ENCODE measurements around the gene TMEM40.
"Not testable (repeated sequence)": the region's sequence is repeated elsewhere in the genome, so short reads cannot be mapped to it uniquely, and the experiment has no call there.

The TMEM40 gene

DNA sequence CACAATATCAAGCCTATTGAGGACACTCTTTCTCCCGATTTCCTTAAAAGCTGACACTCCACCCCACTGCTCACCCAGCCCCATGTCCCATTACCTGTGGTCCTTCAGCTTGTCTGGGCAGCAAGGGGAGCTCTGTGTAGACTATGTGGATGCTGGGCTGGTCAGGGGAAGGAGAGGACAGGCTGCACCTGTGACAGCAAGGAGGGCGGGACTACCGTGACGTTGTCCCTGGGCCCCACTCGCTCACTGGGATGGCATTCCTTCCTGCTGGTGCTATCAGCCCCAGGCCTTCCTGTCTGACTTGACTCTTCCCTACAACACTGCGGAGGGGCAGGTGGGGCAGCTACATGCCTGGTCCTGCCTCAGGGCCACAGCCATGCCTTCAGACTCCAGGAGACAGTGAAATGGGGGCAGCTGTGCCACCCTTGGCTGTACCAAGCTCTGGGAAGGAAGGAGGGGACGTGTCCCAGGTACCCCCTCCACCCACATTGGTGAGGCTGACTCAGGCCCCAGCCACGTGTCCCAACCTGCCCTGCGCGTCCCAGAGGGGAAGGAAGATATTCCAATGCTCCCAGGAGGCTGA, at the start of gene TMEM40:
Gene TMEM40 (minus strand): TSS at position 163 of the 583 bp plus-strand sequence. CDS start 9,427 bp downstream, outside the sequence.
- DNase-seq: no peak

DNA sequence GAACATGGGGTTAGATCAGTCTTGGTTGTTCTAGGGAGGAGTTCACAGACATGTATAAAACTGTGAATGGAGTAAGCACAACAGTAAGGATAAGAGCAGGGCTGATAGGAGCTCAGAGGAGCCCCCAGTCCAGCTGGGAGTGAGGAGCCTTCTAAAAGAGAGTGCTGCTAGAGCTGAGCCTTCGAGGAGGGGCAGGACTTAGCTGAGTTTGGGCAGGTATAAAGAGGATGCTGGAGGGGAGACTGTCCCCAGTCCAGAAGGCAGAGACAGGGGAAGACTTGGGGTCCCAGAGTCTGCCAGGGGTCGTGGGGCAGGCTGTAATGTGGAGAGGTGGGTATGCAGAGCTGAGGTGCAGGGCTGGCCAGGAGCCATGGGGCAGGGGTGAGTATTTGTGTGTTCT, 49.5 kb upstream of the TMEM40 start:
- DNase-seq: no peak

- no peak for DNase-seq
Observed at GRCh38 chr3:12807601-12808359, 48.7 kb upstream of the TMEM40 start.

DNA sequence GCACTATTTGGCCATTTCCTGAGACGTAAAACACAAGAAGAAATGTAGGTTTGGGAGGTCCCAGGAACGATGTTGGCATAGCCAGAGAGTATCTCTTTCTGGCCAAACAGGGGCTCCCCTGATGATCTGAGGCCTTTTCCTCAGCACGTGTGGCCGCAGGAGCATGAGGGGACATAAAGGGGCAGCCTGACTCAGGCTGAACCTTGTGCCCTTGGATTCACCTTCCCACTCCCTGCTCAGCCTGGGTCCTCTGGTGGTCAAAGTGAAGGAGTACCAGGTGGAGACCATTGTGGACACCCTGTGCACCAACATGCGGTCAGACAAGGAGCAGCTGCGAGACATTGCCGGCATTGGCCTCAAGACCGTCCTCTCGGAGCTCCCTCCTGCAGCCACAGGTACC, 48.0 kb upstream of the TMEM40 start:
- no peak for DNase-seq

GRCh38 chr3:12803371-12803770, 44.3 kb upstream of the TMEM40 start:
- no peak for DNase-seq

- no peak for DNase-seq
Observed at GRCh38 chr3:12799525-12800440, 40.7 kb upstream of the TMEM40 start.

DNA sequence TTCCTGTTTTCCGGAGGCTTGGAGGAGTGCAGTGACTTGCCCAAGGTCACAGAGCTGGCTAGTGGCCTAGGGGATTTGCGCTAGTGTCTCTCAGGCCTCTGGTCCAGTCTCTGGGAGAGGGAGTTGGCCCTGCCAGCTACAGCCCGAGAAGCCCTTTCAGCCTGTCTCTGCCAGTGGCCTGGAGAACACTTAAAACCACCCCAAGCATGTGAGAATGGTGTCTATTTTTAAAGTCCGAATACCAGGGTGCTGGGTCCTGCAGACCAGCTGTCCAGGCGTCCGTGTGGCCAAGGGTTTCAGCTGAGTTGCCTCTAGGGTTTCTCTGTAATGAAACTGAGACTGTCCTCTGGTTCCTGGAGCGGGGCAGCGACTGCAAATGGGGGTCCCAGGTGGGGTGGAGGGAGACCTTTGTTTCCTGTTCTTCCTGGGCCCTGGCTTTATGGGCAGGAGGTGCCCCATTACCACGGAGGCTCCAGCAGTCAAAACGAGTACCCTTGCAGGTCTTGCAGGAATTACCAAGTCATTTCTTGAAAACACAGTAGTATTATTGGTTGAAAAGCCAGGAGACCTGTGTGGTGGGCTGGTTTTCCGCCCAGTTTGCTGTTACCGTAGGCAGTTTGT, 39.6 kb upstream of the TMEM40 start:
- no peak for DNase-seq

GRCh38 chr3:12797892-12798558, 39.0 kb upstream of the TMEM40 start:
- no peak for DNase-seq

DNA sequence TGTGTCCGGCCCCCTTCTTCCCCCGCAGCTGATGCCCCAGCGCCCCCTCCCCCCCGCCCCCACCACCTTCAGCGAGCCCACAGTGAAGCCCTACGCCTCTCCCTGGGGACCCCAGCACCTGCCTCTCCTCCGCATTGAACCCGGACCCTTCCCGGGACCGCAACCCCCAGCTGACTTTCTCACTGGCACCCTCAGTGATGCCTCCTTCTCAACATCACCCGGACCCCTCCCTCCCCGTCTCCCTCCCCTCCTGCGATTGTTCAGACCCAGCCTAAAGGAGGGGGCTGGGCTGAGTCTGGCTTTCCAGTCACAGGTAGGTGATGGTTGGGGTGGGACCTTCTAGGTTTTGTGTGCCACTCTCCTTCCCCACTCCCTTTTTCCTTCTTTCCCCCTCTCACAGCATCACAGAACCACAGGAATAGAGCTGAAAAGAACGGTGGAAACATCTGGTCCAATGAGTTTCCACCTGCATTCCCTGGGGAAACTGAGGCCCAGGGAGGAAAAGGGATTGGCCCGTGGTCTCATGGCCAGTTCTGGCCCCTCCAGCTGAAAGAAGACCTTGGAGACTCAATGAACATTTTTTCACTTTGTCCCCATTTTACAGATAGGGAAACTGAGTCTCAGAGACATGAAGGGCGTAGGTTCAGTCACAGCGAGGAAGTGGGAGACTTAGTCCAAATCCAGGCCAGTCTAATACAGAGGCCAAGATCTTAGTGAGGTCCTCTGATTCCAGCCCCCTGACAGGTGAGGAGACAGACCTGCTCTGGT, 38.2 kb upstream of the TMEM40 start:
- DNase-seq: no peak

DNA sequence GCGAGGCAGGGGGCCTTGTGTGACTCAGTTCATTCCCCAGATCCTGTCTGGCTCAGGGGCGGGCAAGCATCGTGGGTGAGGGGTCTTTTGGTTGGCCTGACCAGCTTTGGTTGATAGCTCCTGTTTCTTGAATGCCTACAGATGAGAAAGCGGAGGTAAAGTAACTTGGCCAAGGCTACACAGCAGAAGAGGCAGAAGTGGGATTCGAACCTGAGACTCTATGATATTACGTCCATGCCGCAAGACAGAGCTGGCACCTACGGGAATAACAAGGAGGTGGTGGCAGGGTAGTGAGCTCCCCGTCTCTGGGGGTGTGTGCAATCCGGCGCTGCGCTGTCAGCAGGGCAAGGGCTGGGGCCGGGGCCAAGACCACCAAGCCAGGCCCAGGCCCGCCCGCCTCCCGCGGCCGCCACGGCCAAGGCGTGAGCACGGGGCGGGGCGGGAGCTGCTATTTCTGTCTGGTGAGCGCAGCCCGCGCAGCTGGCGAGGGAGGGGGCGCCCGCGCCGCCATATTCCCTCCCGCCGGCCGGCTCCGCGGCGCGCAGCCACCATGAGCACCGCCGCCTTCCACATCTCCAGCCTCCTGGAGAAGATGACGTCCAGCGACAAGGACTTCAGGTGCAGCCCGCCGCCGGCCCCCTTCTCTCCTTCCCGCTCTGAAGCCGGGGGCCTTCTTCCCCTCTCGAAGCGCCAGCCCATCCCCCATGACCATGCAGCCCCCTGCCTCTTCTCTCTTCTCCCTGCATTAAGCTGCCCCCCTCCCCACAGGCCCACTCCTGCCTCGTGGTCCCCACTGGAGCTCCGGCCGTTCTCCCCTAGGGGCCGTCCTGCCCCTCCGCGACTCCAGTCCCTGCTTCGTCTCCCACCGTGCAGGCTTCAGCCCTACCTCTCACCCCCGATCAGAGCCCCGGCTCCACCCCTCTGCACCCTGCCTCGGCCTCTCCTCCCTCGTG, 37.4 kb upstream of the TMEM40 start, which contains the start of gene CAND2:
Gene CAND2 (plus strand): TSS at position 510 of the 953 bp plus-strand sequence. CDS start 41 bp downstream, at position 551.
- no peak for DNase-seq

DNA sequence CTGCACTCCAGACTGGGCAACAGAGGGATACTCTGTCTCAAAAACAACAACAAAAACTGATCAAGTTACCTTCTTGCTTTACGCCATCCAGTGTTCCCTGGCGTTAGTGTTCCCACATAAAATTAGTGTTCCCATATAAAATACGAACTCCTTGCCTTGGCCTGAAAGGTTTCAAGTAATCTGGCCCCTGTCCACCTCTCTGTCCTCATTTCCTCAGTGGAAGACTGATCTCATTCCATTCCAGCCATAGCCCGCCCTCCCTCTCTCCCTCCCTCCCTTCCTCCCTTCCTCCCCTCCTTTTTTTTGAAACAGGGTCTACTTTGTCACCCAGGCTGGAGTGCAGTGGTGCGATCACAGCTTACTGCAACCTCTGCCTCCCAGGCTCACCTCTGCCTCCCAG, 34.6 kb upstream of the TMEM40 start:
- DNase-seq: no peak

GRCh38 chr3:12791430-12791829, 32.4 kb upstream of the TMEM40 start:
- DNase-seq: no peak

GRCh38 chr3:12787967-12788690, 29.1 kb upstream of the TMEM40 start:
- not testable (repeated sequence) for DNase-seq

GRCh38 chr3:12787346-12787745, 28.3 kb upstream of the TMEM40 start:
- DNase-seq: not testable (repeated sequence)

- DNase-seq: no peak
Observed at GRCh38 chr3:12785096-12785495, 26.0 kb upstream of the TMEM40 start.

- no peak for DNase-seq
Observed at GRCh38 chr3:12782172-12782815, 23.2 kb upstream of the TMEM40 start.

GRCh38 chr3:12780751-12781150, 21.7 kb upstream of the TMEM40 start:
- no peak for DNase-seq

GRCh38 chr3:12777171-12777570, 18.1 kb upstream of the TMEM40 start:
- no peak for DNase-seq

DNA sequence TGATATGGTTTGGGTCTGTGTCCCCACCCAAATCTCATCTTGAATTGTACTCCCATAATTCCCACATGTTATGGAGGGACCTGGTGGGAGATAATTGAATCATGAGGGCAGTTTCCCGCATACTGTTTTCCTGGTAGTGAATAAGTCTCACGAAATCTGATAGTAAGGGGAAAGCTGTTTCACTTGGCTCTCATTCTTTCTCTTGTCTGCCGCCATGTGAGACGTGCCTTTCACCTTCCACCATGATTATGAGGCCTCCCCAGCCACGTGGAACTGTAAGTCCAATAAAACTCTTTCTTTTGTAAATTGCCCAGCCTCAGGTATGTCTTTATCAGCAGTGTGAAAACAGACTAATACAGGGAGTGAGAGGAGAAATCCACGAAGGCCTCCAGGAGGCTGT, 16.9 kb upstream of the TMEM40 start:
- not testable (repeated sequence) for DNase-seq
